LHCN-M2 (cell line): ENCODE results near the gene RABGGTB. TPM values are rescaled to one million over a fixed set of nuclear protein-coding genes. Genes with fewer than 3 reads are reported as not detected.
"Not testable (repeated sequence)": the region's sequence is repeated elsewhere in the genome, so short reads cannot be mapped to it uniquely, and the experiment has no call there.

Experiments
- DNase-seq: peaks from one replicate; pipeline ENCODE4 v3.0.0-alpha.2; 2012; ENCODE audit warnings: low read depth
- polyA plus RNA-seq: library from polyadenylated mRNA; unstranded; fragments of >200 nt; gene quantifications from one replicate; pipeline ENCODE4 v1.2.1, GENCODE V29; 2012; ENCODE audit warnings: missing spikeins
- total RNA-seq: library from RNA; depleted of rRNA; stranded (reverse); fragments of >200 nt; gene quantifications from 2 replicates; pipeline ENCODE4 v1.2.3, GENCODE V29; 2014; rRNA removed

The RABGGTB gene
- total RNA-seq: 90.5 and 92.2 TPM in 2 replicates
- 36.1 TPM for polyA plus RNA-seq

DNA sequence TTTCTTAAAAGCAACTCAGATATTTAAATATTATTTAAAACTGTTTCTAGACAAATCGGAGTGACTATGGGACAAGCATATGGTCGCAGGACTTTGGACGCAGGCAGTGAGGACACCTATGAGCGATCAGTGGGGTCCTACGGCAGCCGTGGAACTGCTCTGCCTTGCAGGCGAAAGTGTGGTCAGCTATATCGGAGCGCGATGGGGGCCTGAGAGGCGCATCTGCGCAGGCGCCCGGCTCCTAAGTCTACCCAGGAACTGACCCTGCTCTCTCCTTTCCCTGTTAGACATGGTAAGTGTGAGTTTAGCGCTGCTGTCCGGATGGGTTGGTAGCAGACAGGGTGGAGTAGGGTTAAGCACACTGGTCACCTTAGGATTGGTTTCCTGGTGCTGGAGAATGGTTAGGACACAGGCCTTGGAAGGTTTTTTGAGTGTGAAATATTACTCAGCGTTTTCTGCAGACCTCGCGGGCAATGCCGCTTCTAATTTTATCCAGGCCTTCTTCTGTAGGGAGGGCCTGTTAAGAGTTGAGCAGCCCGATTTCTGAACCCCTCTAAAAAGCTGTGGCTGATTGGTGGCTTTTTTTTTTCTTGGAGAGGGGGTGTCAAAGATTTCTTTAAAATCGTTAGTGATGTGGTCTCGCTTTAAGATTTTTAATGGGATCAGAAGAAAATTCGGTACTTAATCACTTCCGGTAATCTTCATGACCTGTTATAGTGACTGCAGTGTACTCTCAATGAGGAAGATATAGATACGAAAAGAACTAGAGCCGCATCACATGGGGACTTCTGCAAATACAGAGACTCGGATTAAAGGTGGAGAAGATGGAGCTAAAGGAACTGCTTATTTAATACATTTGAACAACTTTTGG lies at the start of gene RABGGTB:
Gene RABGGTB, plus strand, starts transcription at position 274 of the 871 bp plus-strand sequence. Its CDS starts 16 bp downstream, at position 290.
- DNase-seq: peak; percentile 94

DNA sequence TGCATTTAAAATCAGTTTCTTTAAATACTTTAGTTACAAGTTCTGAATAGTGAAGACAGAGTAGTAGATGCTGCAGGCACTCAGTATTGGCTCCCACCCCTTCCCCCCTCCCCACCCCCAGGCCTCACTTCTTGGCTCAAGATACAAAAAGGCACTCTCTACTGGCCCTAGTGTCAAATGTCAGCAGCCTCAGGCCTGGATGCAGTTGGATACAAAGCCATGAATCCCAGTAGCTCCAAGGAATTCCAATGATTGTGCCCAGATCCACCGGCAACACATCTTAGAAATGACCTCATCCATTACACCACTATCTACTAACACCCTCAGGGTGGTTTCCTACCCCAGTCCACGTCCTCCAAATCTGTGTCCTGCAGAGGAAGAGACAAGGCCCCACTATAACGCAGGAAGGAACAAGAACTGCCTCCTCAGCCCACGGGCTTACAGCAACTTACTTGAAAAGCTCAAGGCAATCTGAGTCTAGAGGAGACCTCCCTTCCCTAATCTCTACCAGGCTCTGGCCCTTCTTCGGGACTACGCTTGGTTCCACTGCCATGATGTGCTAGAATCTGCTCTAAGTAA lies 43.9 kb upstream of the RABGGTB start:
- no peak for DNase-seq

DNA sequence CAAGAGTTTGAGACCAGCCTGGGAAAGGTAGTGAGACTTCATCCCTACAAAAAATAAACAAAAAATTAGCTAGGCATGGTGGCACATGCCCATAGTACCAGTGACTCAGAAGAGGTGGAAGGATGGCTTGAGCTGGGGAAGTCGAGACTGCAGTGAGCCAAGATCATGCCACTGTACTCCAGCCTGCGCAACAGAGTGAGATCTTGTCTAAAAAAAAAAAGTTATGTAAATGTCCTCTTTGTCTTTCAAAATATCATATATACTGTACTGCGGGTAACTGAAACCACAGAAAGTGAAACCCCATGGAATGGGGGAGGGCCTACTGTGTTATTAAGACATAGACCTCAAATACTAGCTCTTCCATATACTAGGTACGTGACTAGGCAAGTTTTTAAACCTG lies 40.8 kb upstream of the RABGGTB start:
- DNase-seq: no peak

DNA sequence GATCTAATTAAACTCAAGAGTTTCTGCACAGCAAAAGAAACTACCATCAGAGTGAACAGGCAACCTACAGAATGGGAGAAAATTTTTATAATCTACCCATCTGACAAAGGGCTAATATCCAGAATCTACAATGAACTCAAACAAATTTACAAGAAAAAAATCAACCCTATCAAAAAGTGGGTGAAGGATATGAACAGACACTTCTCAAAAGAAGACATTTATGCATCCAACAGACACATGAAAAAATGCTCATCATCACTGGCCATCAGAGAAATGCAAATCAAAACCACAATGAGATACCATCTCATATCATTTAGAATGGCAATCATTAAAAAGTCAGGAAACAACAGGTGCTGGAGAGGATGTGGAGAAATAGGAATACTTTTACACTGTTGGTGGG lies 28.8 kb upstream of the RABGGTB start:
- not testable (repeated sequence) for DNase-seq

DNA sequence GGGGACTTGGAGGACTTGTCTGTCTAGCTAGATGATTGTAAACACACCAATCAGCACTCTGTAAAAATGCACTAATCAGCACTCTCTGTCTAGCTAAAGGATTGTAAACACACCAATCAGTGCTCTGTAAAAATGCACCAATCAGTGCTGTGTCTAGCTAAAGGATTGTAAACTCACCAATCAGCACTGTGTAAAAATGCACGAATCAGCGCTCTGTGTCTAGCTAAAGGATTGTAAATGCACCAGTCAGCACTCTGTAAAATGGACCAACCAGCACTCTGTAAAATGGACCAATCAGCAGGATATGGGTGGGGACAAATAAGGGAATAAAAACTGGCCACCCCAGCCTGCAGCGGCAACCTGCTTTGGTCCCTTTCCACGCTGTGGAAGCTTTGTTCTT lies 27.5 kb upstream of the RABGGTB start:
- not testable (repeated sequence) for DNase-seq

DNA sequence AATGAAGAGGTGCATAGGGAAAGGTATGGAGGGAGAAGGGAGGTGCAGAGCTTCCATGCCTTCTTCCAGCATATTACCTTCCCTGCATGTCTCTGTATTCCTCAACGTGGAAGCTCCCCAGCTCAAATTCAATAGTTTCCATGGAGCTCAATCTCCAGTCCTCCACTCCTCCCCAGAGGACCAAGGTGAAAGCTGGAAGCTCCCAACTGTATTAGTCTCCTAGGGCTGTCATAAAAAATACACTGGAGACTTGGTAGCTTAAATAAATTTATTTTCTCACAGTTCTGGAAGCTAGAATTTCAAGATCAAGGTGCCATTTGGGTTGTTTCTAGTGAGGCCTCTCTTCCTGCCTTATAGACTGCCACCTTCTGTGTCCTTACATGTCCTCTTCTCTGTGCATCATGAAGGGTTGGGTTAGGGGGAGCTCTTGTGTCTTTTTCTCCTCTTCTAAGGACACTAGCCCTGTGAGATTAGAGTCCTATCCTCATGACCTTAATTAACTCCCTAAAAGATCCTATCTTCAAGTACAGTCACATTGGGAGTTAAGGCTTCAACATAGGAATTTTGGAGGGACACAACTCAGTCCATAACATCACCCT lies 21.9 kb upstream of the RABGGTB start:
- DNase-seq: no peak

DNA sequence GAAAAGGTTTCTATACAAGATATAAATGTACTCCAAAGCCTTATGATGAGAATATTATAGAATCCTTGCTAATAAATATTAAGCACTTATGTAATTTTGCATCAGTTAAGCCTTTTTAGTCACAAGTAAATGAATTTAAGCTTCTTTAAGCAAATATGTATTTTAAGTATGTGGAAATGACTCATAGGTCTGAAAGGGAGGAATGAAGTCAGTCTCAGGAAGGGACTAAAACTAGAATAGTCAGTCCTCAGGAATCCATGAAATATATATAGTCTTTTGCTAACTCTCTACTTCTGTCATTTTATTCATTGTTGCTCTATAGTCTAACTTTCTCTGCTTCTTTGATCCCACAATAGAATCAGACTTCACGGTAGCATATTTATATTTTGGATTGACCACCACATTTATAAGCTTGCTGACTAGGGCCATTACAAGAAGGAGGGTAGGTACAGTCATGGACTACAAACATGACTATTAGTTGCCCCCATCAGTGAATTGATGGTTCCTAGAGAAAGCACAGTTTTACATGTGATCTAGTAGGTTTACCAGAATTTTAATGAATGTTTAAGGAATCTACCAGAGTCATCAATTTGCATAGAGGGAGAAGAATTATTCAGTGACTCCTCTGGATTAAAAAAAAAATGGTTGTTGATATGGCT lies 20.2 kb upstream of the RABGGTB start:
- DNase-seq: peak; percentile 70

DNA sequence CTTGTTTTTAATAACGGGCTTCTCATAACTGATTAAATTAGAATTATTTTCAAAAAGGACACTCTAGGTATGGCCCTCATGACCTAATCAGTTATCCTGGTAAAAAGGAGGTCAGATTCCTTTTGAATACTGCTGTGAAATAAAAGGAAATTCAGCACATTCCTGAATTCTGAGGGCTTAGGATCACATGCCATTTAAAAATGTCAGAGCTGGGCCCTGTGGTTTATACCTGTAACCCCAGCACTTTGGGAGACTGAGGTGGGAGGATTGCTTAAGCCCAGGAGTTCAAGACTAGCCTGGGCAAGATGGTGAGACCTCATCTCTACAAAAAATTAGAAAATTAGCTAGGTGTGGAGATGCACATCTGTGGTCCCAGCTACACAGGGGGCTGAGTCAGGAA lies 18.0 kb upstream of the RABGGTB start:
- no peak for DNase-seq

DNA sequence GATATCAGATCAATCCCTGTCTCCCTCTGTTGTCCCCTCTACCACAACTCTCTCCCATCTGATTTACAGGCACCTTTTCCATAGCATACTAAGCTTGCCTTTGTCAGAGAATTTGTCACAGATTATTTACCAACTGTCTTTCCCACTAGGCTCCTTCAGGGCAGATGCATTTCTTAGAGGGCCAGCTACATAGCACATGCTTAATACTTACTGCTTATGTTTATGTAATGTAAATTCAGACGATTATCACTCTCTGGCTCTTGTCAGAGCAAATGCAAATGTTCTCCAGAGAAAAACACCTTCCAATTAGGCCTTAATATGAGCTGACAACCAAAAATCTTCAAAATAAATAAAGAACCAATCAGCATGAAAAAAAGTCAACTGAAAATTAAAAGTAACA lies 15.3 kb upstream of the RABGGTB start:
- DNase-seq: no peak

DNA sequence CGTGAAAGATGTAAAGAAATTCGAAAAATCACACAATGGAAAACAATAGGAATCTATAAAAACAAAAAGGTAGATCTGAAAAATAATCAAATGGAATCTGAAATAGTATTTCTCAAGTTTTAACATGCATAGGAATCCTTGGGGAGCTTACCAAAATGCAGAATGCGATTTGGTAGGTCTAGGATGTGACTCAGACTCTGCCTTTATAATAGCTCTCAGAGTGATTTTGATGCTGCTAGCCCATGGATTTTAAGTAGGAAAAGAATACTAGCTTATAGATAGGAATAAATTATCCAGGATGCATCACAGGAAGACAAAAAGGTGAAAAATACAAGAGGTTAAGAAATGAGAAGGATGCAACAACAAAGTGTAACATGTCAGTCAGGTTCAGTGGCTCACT lies 14.1 kb upstream of the RABGGTB start:
- DNase-seq: no peak

DNA sequence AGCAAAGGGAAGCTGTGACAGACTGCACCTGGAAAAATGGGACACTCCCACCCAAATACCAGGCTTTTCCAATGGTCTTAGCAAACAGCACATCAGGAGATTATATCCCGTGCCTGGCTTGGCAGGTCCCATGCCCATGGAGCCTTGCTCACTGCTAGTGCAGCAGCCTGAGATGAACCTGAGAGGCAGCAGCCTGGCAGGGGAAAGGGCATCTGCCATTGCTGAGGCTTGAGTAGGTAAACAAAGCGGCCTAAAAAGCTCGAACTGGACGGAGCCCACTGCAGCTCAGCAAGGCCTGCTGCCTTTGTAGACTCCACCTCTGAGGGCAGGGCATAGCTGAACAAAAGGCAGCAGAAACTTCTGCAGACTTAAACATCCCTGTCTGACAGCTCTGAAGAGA lies 8.2 kb upstream of the RABGGTB start:
- DNase-seq: not testable (repeated sequence)

DNA sequence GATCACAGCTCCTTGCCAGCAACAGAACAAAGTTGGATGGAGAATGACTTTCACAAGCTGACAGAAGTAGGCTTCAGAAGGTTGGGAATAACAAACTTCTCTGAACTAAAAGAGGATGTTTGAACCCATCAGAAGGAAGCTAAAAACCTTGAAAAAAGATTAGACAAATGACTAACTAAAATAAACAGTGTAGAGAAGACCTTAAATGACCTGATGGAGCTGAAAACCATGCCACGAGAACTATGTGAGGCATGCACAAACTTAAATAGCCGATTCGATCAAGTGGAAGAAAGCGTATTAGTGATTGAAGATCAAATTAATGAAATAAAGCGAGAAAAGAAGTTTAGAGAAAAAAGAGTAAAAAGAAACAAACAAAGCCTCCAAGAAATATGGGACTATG lies 7.4 kb upstream of the RABGGTB start:
- not testable (repeated sequence) for DNase-seq

DNA sequence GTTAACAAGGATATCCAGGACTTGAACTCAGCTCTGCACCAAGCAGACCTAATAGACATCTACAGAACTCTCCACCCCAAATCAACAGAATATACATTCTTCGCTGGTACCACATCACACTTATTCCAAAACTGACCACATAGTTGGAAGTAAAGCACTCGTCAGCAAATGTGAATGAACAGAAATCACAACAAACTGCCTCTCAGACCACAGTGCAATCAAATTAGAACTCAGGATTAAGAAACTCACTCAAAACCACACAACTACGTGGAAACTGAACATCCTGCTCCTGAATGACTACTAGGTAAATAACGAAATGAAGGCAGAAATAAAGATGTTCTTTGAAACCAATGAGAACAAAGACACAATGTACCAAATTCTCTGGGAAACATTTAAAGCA lies 5.9 kb upstream of the RABGGTB start:
- not testable (repeated sequence) for DNase-seq

DNA sequence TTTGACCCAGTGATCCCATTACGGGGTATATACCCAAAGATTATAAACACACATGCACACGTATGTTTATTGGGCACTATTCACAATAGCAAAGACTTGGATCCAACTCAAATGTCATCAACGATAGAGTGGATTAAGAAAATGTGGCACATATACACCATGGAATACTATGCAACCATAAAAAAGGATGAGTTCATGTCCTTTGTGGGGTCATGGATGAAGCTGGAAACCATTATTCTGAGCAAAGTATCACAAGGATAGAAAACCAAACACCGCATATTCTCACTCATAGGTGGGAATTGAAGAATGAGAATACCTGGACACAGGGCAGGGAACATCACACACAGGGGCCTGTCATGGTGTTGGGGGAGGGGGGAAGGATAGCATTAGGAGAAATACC lies 2.1 kb upstream of the RABGGTB start:
- not testable (repeated sequence) for DNase-seq

DNA sequence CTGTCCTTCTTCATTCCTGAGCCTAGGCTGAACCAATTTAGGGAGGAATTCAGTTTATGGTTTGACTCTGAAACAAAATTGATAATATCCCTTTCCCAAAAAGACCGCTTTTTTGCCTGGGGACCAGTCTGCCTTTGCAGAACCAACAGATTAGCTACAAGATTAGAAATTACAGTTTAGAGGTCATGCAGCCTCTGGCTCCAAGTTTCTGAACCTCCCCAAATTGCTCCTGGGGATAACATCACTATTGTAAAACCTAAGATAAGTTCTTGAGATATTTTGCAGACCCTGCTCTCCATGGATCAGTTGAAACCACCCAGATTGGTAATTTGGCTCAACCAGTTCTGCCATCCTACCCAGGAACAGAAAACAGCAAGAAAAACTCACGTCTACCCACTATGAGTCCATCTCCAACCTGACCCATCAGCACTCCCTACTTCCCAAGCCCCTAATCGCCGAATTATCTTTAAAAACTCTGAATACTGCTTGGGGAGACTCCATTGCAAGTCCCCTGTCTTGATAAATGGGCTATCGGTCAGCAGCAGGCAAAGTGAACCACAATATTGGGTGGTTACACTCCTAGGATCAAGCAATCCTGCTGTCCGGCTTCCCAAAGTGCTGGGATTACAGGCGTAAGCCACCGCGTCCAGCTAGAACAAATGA lies 605 bp upstream of the RABGGTB start:
- no peak for DNase-seq

DNA sequence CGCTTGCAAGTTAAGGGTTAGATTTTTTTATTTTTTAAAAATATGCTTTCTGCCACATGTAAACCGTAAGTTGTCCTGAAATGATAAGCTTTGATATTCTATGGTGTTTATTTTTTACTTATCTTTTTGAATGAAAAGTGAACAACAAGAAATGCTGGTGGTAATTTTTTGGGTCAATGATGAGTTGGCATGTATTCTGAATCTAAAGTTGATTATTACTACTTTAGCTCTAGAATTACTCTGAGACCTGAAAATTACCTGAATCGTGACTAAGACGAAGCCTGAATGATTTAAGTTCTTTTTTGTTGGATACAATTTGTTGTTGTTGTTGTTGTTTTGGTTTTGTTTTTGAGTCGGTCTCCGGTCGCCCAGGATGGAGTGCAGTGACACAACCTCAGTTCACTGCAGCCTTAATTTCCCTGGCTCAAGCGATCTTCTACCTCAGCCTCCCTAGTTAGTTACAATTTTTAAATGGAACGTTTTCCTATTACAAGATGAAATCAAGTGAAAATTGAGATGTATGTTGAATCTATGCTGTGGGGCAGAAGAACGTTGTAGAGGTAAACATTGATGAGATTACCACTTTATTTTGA lies 941 bp downstream of the RABGGTB start:
- DNase-seq: no peak

DNA sequence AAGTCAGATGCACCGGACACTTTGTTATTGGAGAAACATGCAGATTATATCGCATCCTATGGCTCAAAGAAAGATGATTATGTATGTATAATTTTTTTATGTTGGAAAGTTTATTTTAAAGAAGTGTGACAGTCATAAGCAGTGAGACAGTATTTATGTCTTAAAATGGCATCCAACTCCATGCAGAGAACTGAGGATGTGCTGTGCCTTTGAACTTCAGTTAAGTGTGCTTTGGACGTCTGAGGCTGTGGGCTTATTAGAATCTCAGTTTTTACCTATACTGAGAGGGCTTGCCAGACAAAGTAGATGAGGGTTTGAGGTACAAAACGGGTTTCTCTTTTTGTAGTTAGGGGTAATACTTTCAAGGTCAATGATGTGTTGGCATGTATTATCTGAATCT lies 1.5 kb downstream of the RABGGTB start:
- DNase-seq: no peak

DNA sequence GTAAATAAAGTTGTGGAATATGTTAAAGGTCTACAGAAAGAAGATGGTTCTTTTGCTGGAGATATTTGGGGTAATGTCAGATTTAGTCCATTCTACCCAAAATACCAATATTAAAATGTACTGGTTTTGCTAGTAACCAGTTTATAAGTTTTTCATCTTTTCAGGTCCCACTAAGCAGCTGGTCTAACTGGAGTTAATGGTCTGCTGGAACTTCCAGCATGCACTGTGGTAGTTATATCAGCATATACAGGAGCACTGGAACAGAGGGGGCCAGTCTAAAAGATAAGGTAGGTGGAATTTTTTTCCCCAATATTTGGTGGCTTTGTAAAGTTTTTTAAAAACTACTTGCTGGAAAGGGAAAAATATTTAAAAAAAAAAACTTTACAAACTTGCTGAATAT lies 3.9 kb downstream of the RABGGTB start:
- DNase-seq: no peak

DNA sequence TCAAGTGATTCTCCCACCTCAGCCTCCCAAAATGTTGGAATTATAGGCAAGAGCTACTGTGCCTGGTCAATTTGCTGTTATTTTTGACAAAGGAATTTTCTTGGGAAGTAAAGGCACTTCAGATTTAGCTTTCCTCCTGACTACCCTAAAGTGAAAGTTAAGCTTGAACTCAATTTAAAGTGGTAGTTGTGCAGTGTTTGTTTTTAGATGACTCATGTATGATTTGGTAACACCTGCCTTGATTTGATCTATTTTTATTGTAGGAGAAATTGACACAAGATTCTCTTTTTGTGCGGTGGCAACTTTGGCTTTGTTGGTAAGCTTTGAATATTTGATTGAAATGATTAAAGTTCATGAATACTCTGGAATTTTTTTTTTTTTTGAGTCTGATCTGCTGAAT lies 5.0 kb downstream of the RABGGTB start:
- peak; percentile 58 for DNase-seq

DNA sequence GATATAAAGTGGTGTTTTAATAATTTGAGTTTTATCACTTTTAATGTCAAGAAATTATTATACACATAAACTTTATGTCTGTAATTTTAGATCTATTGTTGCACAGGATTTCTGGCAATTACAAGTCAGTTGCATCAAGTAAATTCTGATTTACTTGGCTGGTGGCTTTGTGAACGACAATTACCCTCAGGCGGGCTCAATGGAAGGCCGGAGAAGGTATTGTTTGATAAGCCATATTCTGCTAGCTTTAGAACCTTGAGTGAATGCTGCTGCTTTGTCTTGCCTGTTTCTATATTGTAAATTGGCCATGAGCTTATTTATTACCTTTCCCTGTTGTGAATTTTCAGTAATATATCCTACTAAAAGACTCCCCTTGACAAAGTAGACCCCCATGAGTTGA lies 6.0 kb downstream of the RABGGTB start:
- DNase-seq: no peak

DNA sequence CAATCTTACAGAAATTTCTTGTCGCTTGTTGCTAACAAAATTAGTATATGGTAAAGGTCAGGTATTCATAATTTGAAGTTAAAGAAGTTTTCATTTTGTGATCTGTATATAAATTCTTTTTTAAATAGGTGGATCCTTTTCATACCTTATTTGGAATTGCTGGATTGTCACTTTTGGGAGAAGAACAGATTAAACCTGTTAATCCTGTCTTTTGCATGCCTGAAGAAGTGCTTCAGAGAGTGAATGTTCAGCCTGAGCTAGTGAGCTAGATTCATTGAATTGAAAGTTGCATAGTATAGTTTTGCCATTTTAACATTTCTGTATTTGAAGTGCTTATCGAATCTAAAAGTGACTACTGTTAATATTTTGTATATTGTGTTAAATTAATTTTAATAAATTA lies 8.3 kb downstream of the RABGGTB start:
- no peak for DNase-seq
